Nephron (organoid): ENCODE results near the gene RMP24.

ENCODE experiments used
- H3K27ac Mint-ChIP-seq, 3 experiments: 2 replicates each; pipeline ENCODE4 v1.8.0; 2020; ENCODE audit warnings: mixed read lengths in 3 of 3, mild to moderate bottlenecking in 2 of 3, moderate library complexity in 1 of 3
- H3K27me3 Mint-ChIP-seq: 2 replicates; pipeline ENCODE4 v1.8.0; 2021; ENCODE audit warnings: low read depth, mild to moderate bottlenecking, moderate library complexity, mixed read lengths
- H3K36me3 Mint-ChIP-seq: 2 replicates; pipeline ENCODE4 v1.8.0; 2020; ENCODE audit warnings: low read depth, mixed read lengths
- H3K4me1 Mint-ChIP-seq: 2 replicates; pipeline ENCODE4 v1.8.0; 2020; ENCODE audit warnings: mixed read lengths
- H3K4me3 Mint-ChIP-seq, 3 experiments: 2 replicates each; pipeline ENCODE4 v1.8.0; 2020; ENCODE audit warnings: mild to moderate bottlenecking in 3 of 3, mixed read lengths in 3 of 3, moderate library complexity in 2 of 3
- H3K9me3 Mint-ChIP-seq: 2 replicates; pipeline ENCODE4 v1.8.0; 2020; ENCODE audit warnings: mixed read lengths
- TF ChIP-seq, protein P1 (sequence below), 3 experiments: fragments of 200-600 bp; sonication (generic); IDR thresholded peaks; one replicate each; pipeline ENCODE4 v1.5.0; 2021; ENCODE audit warnings: antibody characterized with exemption in 3 of 3; ENCODE audit not compliant: unreplicated experiment in 3 of 3

Gene RMP24

GRCh38 chr18:35941299-35941698 is 31.2 kb upstream of the RMP24 start:
- Mint-ChIP-seq H3K4me3 (no peak overlapping the region), H3K36me3 (no peaks in the 10 kb centered on the region), H3K27ac (no peak overlapping the region), H3K4me1 (no peaks in the 10 kb centered on the region), H3K9me3 (no peaks in the 10 kb centered on the region), H3K27me3 (no peaks in the 10 kb centered on the region)
- TF ChIP-seq, protein P1, sequence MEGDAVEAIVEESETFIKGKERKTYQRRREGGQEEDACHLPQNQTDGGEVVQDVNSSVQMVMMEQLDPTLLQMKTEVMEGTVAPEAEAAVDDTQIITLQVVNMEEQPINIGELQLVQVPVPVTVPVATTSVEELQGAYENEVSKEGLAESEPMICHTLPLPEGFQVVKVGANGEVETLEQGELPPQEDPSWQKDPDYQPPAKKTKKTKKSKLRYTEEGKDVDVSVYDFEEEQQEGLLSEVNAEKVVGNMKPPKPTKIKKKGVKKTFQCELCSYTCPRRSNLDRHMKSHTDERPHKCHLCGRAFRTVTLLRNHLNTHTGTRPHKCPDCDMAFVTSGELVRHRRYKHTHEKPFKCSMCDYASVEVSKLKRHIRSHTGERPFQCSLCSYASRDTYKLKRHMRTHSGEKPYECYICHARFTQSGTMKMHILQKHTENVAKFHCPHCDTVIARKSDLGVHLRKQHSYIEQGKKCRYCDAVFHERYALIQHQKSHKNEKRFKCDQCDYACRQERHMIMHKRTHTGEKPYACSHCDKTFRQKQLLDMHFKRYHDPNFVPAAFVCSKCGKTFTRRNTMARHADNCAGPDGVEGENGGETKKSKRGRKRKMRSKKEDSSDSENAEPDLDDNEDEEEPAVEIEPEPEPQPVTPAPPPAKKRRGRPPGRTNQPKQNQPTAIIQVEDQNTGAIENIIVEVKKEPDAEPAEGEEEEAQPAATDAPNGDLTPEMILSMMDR (IDR thresholded peaks at IDR 0.05; ENCODE audit: unreplicated experiment in 3 of 3), result no peak

DNA sequence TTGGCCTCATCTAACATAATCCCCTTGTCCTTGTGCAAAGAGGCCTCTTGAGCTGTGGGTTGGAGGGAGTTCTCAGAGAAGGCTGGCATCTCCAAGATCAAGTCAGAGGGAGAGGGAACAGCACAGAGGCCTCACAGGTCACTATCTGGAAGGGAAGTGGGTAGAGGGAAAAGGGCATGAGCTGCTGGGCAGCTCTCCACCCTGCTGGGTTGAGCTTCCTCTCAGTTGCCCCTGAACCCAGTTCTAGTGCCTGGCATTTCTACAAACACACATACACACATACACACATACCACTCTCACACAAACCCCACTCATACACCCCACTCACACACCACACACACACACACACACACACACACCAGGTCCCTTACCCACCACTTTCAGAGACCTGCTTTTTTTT is 30.3 kb upstream of the RMP24 start:
- H3K27ac Mint-ChIP-seq, result no peak overlapping the region
- H3K36me3 Mint-ChIP-seq, result no peaks in the 10 kb centered on the region
- no peaks in the 10 kb centered on the region for H3K9me3 Mint-ChIP-seq
- H3K4me1 Mint-ChIP-seq, result no peaks in the 10 kb centered on the region
- no peaks in the 10 kb centered on the region for H3K27me3 Mint-ChIP-seq
- TF ChIP-seq, protein P1 (IDR thresholded peaks at IDR 0.05; ENCODE audit: unreplicated experiment in 3 of 3), result no peak
- no peak overlapping the region for H3K4me3 Mint-ChIP-seq

DNA sequence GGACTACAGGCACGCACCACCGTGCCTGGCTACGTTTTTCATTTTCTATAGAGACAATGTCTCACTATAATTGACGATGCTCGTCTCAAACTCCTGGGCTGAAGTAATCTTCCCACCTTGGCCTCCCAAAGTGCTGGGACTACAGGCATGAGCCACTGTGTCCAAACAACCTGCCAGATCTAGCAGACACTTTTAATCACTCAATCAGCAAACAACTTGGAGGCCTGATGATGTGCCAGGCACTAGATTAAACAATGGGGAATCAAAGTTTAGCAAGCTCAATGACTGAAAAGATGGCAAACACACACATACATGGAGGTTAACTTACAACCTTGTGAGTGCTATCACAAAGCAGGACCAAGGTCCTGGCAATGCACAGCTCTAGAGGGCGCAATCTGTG is 29.8 kb upstream of the RMP24 start:
- no peaks in the 10 kb centered on the region for H3K27me3 Mint-ChIP-seq
- no peaks in the 10 kb centered on the region for H3K4me1 Mint-ChIP-seq
- H3K4me3 Mint-ChIP-seq, result no peak overlapping the region
- no peak overlapping the region for H3K27ac Mint-ChIP-seq
- TF ChIP-seq, protein P1 (IDR thresholded peaks at IDR 0.05; ENCODE audit: unreplicated experiment in 3 of 3), result no peak
- no peaks in the 10 kb centered on the region for H3K36me3 Mint-ChIP-seq
- no peaks in the 10 kb centered on the region for H3K9me3 Mint-ChIP-seq

GRCh38 chr18:35948080-35948479 is 24.4 kb upstream of the RMP24 start:
- Mint-ChIP-seq H3K4me1 (no peaks in the 10 kb centered on the region), H3K36me3 (no peaks in the 10 kb centered on the region), H3K9me3 (peaks cover 4% of the 10 kb centered on the region), H3K27ac (no peak overlapping the region), H3K4me3 (no peak overlapping the region), H3K27me3 (peaks cover 21% of the 10 kb centered on the region)
- TF ChIP-seq, protein P1 (IDR thresholded peaks at IDR 0.05; ENCODE audit: unreplicated experiment in 3 of 3), result no peak

- Mint-ChIP-seq H3K4me3 (no peak overlapping the region), H3K36me3 (no peaks in the 10 kb centered on the region), H3K9me3 (peaks cover 6% of the 10 kb centered on the region), H3K4me1 (no peaks in the 10 kb centered on the region), H3K27me3 (peaks cover 21% of the 10 kb centered on the region), H3K27ac (no peak overlapping the region)
- TF ChIP-seq, protein P1 (IDR thresholded peaks at IDR 0.05; ENCODE audit: unreplicated experiment in 3 of 3), result no peak
These were observed 23.4 kb upstream of the RMP24 start for GRCh38 chr18:35949090-35949489.

GRCh38 chr18:35949903-35950627 is 22.4 kb upstream of the RMP24 start:
- Mint-ChIP-seq H3K9me3 (peaks cover 6% of the 10 kb centered on the region), H3K27ac (no peak overlapping the region), H3K4me1 (no peaks in the 10 kb centered on the region), H3K36me3 (no peaks in the 10 kb centered on the region), H3K4me3 (peak overlapping the region; percentile 89 to 95 (median 91)), H3K27me3 (peaks cover 21% of the 10 kb centered on the region)
- TF ChIP-seq, protein P1 (IDR thresholded peaks at IDR 0.05; ENCODE audit: unreplicated experiment in 3 of 3), result peak; percentile 95 to 98 (median 96)
